Measurements from ENCODE around the gene WDR90. TPM values are rescaled to one million over a fixed set of nuclear protein-coding genes. Genes with fewer than 3 reads are reported as not detected.

WDR90 gene
- total and polyA plus RNA-seq, 10 of the 15 experiments (the other 5 are each of a cell fraction or from before 2014, with no cell fraction given), result 2.0 to 65.0 (median 16.7) TPM

GRCh38 chr16:660132-660458, 10.9 kb downstream of the WDR90 start:
- CTCF ChIA-PET, result interaction anchor here (0.6 to 1.4 kb wide), 4 partner anchors 9 to 811 kb away, joined by 3 to 5 read pairs (median 4); partner anchors contain the start of gene METTL26
- no peak for ATAC-seq
- H2AFZ ChIP-seq (ENCODE audit: control insufficient read depth, low read depth, low read length), result no peak overlapping the region

More at GRCh38 chr16:660132-660458, 10.9 kb downstream of the WDR90 start:
- DNase-seq (ENCODE audit: low read depth, low spot score), result no peak
- no peak overlapping the region for H3K27ac ChIP-seq (ENCODE audit: control insufficient read depth, insufficient read depth)
- BruUV-seq (replicated peaks), result no TSS peak
- TF ChIP-seq RELB (IDR thresholded peaks at IDR 0.05; ENCODE audit: low read depth), result no peak
- no peak overlapping the region for H3K4me3 ChIP-seq
- no peak overlapping the region; the same call in 1 of the 2 replicates for H3K9ac ChIP-seq (ENCODE audit: control insufficient read depth, insufficient read depth, low read length)
- H3K4me1 ChIP-seq (ENCODE audit: control insufficient read depth, insufficient read depth, low read length), result peaks cover 3% of the 10 kb centered on the region; the same call in 1 of the 2 replicates
- FAIRE-seq, result no peak
- no peaks in the 10 kb centered on the region for H3K9me3 ChIP-seq (replicated peaks; ENCODE audit: control insufficient read depth, insufficient read depth, low read length)
- H3K4me2 ChIP-seq (ENCODE audit: control insufficient read depth, insufficient read depth), result no peak overlapping the region
- no peaks in the 10 kb centered on the region for H3K79me2 ChIP-seq (ENCODE audit: control insufficient read depth, insufficient read depth, low read length)
- ChIA-PET RAD21 (ENCODE audit: unreplicated experiment) (interaction anchor here (1.0 kb wide), 1 partner anchor 12 kb away, joined by 7 read pairs; no protein-coding TSS in a partner anchor), SMC1A (ENCODE audit: uncharacterized antibody, unreplicated experiment) (no interaction called here), POLR2A (no interaction called here)
- intact Hi-C loops (cut with micrococcal nuclease; ENCODE audit: unreplicated experiment), result loop anchor here (1.0 to 10.0 kb wide), 2 partner anchors 81 to 265 kb away; partner anchors contain the start of gene NME4
- no peaks in the 10 kb centered on the region for H3K27me3 ChIP-seq (replicated peaks in 1 of 2; ENCODE audit: control insufficient read depth in 2 of 2, insufficient read depth in 2 of 2, low read length in 1 of 2)
- in situ Hi-C loops (cut with MboI), result loop anchor here (10.0 kb wide), 1 partner anchor 265 kb away; the partner anchor contains the start of gene NME4
- 82% methylated on average over 6 of the region's 6 CpGs for WGBS (ENCODE audit: insufficient coverage, insufficient replicate concordance, low lambda C conversion rate, missing lambda C conversion rate)
- no peaks in the 10 kb centered on the region; a peak in 2 of 4 replicates for H3K36me3 ChIP-seq (ENCODE audit: control insufficient read depth in 2 of 2, insufficient read depth in 2 of 2, low read length in 1 of 2)
- H4K20me1 ChIP-seq (ENCODE audit: control insufficient read depth, insufficient read depth), result no peaks in the 10 kb centered on the region
